Embryonic facial prominence (tissue), 1 donor: ENCODE results near the gene CSF1.
"Not testable (repeated sequence)": the region's sequence is repeated elsewhere in the genome, so short reads cannot be mapped to it uniquely, and the experiment has no call there.

ENCODE experiments used
- DNase-seq: peaks from one replicate; pipeline ENCODE4 v3.0.0-alpha.2; 2016; ENCODE audit errors: extremely low spot score

CSF1 gene

GRCh38 chr1:109919303-109919702, 8.7 kb downstream of the CSF1 start:
- DNase-seq: no peak

GRCh38 chr1:109920391-109920790, 9.7 kb downstream of the CSF1 start:
- not testable (repeated sequence) for DNase-seq

- DNase-seq: no peak
Measured at GRCh38 chr1:109922326-109922725, 11.7 kb downstream of the CSF1 start.

DNA sequence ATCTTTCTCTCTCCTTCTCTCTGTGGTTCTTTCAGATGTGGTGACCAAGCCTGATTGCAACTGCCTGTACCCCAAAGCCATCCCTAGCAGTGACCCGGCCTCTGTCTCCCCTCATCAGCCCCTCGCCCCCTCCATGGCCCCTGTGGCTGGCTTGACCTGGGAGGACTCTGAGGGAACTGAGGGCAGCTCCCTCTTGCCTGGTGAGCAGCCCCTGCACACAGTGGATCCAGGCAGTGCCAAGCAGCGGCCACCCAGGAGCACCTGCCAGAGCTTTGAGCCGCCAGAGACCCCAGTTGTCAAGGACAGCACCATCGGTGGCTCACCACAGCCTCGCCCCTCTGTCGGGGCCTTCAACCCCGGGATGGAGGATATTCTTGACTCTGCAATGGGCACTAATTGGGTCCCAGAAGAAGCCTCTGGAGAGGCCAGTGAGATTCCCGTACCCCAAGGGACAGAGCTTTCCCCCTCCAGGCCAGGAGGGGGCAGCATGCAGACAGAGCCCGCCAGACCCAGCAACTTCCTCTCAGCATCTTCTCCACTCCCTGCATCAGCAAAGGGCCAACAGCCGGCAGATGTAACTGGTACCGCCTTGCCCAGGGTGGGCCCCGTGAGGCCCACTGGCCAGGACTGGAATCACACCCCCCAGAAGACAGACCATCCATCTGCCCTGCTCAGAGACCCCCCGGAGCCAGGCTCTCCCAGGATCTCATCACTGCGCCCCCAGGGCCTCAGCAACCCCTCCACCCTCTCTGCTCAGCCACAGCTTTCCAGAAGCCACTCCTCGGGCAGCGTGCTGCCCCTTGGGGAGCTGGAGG, 12.7 kb downstream of the CSF1 start:
- no peak for DNase-seq

DNA sequence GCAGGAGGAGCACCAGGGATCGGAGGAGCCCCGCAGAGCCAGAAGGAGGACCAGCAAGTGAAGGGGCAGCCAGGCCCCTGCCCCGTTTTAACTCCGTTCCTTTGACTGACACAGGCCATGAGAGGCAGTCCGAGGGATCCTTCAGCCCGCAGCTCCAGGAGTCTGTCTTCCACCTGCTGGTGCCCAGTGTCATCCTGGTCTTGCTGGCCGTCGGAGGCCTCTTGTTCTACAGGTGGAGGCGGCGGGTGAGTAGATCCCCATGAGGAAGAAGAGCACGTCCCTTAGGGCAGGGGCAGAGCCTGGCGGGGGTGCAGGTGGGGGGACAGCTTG, 13.3 kb downstream of the CSF1 start:
- DNase-seq: no peak

DNA sequence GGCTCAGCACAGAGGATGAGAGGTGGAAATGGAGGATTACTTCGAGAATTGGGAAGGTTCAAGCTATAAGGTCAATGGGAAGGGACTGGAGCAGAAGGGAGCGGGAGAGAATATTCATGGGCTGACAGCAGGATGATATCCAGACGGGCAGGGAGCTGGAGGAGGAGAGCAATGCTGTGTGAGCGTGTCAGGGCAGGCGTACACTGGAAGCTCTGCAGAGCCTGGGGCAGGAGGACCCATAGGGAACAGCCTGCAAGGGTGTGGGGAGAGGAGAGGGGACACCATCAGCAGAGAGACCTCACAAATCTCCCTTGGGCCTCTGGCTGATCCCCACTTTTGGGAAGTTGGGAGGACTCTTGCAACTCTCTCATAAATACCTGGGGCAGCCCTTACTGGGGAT, 13.7 kb downstream of the CSF1 start:
- DNase-seq: no peak

DNA sequence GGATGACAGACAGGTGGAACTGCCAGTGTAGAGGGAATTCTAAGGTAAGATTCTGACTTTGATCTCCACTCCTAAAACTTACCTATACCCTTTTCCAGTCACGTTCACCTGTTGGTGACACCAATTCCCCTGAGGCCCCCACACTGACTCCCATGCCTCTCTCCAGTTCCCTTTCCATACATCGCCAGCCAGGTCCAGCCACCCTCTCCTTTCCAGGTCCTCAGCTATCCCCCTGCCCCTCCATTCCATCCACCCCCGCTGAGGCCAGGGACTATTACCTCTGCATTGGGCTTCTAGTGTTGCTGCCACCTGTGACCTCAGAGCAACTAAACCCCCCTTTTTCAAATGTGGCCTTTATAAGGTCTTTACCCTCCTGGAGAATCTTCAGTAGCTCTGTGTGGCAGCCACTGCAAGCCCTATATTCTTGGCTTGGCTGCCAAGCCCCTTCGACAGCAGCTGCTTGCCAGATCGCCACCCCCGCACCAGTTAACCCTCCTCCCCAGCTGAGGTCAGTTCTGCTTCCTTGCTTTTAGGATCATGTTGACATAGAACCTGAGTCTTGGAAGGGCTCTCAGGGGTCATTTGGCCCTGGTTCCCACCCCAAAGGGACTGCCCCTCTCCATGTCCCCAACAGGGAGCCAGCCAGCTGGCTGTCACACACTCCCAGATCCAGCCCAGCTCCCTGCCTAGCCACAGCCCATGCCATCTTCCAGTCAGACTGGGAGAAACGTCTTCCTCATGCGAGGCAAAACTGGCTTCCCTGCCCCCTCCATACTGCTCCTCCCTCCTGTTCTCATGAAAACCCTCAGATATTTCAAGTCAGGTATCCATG, 14.7 kb downstream of the CSF1 start:
- DNase-seq: no peak

GRCh38 chr1:109926662-109927300, 16.1 kb downstream of the CSF1 start:
- DNase-seq: no peak

DNA sequence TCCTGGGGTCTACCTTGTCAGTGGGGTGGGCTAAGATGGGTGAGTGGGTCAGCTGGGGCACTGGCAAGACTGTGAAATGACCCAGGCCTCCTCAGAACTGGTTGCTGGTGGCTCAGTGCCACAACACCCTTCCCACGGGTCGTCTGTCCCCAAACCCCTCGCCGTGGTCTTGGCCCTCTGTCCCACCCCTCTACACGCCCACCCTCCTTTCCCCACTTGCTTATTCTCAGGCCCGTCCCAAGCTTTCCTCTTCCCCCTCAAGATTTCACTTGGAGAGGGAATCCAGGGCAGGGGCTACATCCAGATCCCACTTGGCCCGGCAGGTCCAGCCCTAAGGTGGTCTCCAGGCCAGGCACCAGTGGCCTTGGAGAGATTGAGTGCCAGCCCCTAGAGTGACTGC, 16.7 kb downstream of the CSF1 start:
- no peak for DNase-seq

DNA sequence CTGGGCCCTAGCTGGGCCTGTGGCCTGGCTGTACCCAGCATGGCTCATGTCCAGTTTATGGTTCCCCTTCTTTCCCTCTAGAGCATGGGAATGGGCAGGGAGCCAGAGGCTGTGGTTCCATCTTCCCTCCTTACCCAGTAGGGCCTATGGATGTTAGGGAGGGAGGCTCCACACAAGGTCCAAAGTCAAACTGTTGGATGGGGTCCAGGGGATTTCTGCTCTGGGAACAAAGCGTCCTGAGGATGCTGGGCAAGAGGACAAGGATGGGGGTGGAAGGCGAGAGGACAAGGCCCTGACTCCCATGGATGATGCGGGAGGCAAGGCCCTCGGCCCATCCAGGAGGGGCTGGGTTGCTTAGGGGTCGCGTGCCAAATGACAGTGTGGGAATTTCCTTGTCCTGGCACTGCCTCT, 17.3 kb downstream of the CSF1 start:
- DNase-seq: no peak

GRCh38 chr1:109928591-109929111, 18.0 kb downstream of the CSF1 start:
- DNase-seq: no peak

GRCh38 chr1:109929170-109929569, 18.5 kb downstream of the CSF1 start:
- DNase-seq: no peak

DNA sequence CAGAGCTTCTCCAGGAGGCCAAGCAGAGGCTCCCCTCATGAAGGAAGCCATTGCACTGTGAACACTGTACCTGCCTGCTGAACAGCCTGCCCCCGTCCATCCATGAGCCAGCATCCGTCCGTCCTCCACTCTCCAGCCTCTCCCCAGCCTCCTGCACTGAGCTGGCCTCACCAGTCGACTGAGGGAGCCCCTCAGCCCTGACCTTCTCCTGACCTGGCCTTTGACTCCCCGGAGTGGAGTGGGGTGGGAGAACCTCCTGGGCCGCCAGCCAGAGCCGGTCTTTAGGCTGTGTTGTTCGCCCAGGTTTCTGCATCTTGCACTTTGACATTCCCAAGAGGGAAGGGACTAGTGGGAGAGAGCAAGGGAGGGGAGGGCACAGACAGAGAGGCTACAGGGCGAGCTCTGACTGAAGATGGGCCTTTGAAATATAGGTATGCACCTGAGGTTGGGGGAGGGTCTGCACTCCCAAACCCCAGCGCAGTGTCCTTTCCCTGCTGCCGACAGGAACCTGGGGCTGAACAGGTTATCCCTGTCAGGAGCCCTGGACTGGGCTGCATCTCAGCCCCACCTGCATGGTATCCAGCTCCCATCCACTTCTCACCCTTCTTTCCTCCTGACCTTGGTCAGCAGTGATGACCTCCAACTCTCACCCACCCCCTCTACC, 19.1 kb downstream of the CSF1 start:
- DNase-seq: no peak

DNA sequence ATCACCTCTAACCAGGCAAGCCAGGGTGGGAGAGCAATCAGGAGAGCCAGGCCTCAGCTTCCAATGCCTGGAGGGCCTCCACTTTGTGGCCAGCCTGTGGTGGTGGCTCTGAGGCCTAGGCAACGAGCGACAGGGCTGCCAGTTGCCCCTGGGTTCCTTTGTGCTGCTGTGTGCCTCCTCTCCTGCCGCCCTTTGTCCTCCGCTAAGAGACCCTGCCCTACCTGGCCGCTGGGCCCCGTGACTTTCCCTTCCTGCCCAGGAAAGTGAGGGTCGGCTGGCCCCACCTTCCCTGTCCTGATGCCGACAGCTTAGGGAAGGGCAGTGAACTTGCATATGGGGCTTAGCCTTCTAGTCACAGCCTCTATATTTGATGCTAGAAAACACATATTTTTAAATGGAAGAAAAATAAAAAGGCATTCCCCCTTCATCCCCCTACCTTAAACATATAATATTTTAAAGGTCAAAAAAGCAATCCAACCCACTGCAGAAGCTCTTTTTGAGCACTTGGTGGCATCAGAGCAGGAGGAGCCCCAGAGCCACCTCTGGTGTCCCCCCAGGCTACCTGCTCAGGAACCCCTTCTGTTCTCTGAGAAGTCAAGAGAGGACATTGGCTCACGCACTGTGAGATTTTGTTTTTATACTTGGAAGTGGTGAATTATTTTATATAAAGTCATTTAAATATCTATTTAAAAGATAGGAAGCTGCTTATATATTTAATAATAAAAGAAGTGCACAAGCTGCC, 19.8 kb downstream of the CSF1 start:
- no peak for DNase-seq

- no peak for DNase-seq
Measured at GRCh38 chr1:109931189-109931731, 20.6 kb downstream of the CSF1 start.

DNA sequence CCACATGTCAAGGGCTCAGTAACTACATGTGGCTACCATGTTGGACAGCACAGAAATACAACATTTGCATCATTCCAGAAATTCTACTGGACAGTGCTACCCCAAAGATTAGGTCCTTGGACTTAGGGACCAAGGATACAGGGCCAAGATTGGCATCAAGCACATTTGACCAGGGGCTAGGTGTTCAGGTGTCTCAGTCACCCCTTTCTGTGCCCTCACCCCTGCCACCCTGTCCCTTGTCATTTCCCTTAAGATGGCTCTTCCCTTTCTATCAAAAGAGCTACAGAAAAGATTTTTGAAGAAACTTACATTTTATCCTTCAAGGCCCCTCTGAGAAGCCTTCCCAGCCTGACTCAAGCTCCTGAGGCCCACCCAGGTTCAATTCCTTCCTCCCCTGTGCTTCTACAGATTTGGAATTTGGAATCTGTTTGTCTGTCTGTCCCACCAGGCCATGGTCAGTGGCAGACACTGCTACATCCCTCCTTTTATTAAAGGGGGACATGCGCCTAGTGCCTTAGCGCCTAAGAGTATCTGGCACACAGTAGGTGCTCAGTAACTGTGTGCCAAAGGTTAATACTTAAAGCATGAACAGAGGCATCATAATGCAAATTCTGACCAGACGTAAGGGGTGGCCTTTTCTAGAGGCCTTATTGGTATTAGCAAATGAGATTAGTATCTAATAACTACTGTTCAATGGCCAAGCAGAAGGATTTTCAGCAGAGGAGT, 21.4 kb downstream of the CSF1 start:
- no peak for DNase-seq

DNA sequence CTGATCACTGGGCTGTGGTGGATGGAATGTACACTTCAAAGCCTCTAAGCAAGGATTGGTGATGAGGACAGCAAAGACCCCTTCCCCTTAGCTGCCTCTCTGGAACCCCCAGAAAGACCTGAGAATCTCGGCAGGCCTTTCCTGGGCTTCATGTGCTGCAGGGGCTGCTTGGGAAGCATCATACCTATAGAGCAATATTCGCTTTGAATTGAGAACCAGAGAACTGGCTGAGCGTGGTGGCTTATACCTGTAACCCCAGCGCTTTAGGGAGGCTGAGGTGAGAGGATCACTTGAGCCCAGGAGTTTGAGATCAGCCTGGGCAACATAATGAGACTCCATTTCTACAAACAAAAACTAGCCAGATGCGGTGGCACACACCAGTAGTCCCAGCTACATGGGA, 22.0 kb downstream of the CSF1 start:
- no peak for DNase-seq

- DNase-seq: no peak
Measured at GRCh38 chr1:109933856-109934711, 23.4 kb downstream of the CSF1 start.

DNA sequence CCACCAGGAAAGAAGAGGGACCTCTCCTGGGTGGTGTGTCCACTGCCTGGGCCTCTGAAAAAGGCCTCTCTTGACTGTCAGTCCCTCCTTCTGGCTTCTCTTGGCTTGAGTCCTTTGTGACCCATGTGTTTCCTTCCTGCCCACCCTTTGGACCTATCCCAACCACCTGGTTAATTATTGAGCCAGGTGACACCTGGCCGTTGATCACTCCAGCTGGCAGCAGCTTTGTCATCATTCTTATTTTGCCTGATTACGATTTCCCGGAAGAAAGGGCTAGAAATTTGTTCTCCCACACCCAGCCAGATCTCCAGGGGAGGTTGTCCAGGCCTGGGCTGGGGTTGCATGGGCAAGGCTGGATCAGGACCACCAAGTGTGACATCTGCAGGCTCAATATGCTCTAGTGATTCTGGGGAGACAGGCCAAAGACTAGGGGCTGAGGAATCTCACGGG, 24.8 kb downstream of the CSF1 start:
- DNase-seq: no peak
